HS-5 (cell line): ENCODE results near the gene BST2.
A peak's percentile ranks its signal among the peaks of the same experiment; 100 is the strongest.

Source experiments
- DNase-seq: peaks from one replicate; pipeline ENCODE4 v3.0.0-alpha.2; 2012; ENCODE audit warnings: low read depth

BST2 gene

DNA sequence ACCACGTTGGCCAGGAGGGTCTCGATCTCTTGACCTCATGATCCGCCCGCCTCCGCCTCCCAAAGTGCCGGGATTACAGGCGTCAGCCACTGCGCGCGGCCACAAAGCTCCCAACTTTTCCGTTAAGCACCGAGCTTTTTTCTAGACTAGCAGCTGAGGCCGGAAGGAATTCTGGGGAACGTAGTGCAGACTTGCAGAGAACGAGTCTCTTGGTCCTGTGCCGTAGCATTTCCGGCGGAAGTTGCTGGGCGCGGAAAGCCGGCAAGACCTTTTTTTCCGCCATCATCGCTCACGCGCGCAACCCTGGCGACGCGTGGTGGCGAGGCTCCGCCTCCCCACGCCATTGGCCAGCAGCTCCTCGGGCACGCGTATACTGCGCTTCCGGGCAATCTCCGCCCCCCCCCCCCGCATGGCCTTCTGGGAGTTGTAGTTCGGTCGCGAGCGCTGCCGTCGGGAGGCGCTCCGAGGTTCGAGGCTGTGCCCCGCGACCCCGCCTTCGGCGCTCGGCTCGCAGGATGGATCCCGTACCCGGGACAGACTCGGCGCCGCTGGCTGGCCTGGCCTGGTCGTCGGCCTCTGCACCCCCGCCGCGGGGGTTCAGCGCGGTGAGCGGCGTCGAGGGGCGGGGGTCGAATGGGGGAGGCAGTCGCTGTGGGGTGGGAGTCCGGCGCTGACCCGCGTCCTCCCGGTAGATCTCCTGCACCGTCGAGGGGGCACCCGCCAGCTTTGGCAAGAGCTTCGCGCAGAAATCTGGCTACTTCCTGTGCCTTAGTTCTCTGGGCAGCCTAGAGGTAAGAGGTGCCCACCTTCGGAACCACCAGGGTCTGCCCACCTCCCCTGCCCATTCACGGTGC is 14.4 kb upstream of the BST2 start, which contains the start of gene MVB12A:
Gene MVB12A, plus strand, starts transcription at position 427 of the 854 bp plus-strand sequence. Its CDS starts 89 bp downstream, at position 516.
- DNase-seq, result peak; percentile 94

DNA sequence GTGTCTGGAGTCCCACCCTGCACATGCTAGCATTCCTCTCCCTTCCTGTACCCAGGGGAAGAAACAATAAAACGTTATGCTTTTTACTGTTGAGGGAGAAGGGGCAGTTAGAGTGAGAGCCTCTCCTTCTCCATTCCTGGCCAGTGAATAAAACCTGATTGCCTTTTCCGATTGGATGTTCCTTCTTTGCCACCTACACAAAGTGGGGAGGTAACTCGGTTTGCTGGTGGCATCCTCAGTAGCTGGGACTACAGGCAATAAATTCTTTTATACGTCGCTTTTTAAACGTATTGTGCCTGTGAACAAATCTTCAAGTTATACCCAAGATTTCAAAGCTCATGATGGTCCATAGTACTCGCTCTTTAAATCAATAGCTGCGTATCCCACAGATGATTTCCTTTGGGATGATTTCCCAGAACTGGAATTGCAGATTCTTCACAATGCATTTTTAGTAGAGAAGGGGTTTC is 13.8 kb upstream of the BST2 start:
- no peak for DNase-seq

DNA sequence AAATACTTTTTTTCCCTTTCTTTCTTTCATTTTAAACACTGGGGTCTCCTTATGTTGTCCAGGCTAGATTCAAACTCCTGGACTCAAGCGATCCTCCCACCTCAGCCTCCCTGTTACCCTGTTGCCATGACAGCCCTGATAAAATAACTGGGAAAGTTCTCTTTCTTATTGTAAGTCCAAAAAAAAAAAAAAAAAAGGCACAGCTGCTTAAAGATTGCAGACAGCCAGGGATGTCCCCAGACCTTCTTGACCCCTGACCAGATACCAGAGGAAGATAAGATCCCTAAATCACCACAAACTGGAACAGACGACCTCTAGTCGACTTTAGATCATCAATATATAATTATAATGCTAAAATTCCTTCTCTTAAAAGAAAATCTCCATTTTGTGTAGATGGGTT is 13.3 kb upstream of the BST2 start:
- no peak for DNase-seq

DNA sequence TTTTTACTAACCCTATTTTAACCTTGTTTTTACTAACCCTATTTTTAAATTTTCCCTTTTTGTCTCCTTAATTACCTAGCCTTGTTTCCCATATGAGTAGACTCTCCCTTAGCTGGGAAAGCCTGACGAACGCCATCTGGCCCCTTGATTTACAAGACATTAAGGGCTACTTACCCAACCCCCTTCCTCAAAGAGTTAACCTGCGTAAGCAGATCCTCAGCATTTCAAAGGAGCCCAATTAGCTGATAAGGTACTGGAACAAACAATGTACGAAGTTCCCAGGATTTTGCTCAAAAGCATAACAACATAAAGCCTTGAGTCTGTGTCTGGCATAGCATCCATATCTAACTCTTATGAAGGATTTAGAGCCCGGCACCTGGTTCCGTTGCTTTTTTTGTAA is 9.7 kb upstream of the BST2 start:
- no peak for DNase-seq

DNA sequence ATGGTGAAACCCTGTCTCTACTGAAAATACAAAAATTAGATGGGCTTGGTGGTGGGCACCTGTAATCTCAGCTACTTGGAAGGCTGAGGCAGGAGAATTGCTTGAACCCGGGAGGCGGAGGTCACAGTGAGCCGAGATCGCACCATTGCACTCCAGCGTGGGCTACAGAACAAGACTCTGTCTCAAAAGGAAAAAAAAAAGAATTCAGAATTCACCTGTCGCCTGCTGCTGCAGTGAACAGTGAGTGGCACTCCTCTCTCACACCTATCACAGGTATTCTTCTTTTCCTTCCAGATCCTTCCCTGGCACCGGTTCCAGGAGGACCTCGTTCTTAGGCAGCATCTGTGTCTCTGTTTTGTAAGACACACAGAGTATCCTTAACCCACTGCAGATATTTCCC is 8.7 kb upstream of the BST2 start:
- no peak for DNase-seq

DNA sequence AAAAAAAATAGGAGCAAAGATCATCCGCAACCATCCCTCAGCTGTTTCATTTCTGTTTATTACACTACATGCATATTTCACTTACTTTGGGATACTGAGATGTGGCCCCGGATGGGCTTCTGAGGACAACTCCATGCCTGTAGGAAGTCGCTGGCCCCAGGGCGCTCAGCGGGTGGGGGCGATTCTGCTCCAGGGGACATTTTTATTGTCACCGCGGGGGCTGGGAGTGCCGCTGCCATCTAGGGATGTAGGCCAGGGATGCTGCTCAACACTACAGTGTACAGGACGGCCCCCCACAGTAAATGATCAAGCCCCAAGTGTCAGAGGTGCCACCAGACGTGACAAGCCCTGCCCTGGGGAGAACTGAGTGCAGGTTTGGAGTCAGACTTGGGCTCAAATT is 6.4 kb upstream of the BST2 start:
- no peak for DNase-seq

DNA sequence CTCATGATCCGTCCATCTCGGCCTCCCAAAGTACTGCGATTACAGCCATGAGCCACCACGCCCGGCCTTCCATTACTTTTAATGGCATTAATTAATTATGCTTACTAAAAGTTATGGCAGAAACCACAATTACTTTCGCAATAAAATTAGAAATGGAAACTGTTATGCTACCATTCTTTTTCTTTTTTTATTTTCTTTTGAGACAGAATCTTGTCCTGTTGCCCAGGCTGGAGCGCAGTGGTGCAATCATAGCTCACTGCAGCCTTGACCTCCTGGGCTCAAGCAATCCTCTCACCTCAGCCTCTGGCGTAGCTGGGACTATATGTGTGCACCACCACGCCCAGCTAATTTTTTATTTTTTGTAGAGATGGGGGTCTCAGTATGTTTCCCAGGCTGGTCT is 4.6 kb upstream of the BST2 start:
- DNase-seq, result no peak

DNA sequence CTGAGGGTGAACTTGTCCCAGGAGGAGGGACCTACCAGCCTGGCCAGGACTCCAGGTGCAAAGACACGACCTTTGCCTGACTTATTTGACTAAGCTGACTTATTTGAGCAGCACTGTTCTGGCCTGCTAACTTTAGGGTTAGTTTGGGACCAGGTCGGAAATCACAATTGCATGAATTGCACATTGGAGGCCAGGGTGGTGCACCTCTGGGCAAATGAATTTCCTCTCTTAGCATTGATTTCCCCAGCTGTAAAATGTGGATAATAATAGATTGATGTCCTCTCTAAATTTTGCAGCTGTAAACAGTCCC is 1.4 kb upstream of the BST2 start:
- DNase-seq, result no peak

DNA sequence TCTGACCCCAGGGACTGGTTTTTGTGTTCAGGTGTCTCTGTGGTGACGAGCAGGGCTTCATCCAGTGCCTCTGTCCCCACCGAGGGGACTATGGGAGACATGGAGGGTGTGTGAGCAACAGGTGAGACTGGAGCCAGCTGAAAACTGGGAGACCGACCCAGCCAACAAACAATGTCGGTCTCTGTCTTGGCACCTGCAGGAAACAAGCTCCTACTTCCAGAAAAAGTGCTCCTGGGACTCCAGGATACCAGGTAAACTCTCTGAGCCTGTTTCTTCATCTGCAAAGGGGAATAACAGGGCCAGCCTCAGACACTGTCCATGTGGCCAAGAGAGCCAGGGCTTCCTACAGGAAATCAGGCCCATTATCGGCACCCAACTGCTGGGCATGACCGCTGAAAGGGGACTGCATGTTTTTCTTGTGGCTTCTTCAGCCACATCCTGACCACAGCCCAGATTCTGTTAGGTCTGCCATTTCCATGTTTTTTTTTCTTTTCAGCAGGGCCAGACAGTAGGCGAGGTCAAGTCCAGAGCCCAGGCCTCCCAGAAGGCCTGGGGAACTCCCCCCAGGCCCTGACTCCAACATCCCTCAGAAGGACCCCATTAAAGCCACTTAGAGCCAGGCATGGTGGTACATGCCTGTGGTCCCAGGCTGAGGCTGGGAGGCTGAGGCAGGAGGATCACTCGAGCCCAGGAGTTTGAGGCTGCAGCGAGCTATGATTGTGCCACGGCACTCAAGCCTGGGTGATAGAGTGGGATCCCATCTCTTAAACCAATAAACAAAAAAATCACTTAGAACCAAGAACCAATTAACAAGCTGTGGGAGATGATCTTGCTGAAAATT is 836 bp upstream of the BST2 start:
- no peak for DNase-seq

DNA sequence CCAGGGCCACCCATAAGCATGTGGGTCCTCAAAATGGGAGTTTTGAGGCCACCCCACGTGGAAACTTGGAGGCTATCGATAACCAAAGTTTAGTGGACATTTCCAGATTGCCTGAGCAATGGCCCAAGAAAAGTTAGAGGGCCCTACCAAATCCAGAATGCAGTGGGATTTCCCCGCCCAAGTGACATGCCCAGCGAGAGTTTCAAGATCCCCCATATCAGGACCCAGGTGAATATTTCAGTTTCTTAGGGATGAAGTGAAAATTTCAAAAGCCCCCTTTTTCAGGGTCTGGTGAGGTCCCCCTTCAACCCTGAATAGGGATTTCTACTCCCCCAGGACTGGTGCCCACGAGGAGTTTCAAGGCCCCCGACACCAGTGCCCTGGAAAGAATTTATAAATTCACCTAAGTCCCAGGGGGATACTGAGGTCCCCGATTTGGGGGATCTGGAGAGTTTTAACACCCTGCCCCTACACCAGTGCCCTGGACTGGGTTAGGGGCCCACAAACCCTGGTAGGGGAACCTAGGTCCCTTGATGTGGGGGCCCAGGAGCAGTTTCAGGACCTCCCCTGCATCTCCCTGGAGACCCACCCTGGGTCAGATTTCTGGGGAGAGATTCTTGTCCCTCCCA is 695 bp downstream of the BST2 start:
- no peak for DNase-seq

DNA sequence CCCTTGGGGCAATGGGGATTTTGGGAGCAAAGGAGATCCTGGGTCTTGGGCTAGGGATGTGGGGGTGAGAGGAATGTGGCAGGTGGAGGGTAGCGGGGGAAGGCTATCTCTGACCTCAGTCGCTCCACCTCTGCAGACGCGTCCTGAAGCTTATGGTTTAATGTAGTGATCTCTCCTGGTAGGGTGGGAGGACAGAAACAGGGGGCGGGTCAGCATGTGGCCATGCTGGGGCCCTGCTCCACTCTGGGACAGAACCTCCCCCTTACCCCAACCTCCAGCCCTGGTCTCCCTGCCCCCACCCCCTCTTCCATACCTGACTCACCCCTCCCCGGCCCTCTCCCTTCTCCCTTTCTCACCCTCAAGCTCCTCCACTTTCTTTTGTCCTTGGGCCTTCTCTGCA is 1.4 kb downstream of the BST2 start:
- no peak for DNase-seq

DNA sequence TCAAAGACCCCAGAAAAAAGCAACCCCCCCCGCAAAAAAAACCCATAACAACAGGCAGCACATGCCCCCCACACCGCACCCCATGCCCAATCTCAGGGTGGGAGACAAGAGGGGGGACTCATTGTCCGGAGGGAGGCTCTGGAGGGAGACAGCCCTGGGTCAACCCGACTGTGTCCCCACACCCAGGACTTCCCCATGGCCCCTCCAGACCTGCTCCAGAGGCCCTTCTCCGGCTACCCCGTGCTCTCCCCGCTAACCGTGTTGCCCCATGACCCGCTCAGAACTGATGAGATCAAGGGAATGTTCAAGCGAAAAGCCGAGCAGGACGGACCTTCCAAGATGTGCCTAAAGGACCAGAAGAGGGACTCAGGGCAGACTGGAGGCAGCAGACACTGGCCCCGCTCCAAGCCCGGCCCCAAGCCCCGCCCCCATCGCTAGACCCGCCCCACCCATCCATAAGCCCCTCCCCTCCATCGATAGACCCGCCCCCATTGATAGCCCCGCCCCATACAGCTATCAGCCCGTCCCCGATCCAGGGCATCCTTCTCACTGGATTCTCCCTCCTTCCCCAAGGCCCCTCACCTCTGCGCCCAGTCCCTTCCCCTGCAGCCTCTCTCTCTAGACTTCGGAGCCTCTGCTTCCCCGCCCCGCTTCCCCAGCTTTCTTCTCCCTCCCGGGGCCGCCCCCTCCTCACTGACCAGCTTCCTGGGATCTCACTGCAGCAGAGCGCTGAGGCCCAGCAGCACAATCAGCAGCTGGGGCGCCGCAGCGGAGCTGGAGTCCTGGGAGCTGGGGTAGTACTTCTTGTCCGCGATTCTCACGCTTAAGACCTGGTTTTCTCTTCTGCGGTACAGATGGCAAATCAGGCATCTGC is 2.2 kb downstream of the BST2 start:
- no peak for DNase-seq

DNA sequence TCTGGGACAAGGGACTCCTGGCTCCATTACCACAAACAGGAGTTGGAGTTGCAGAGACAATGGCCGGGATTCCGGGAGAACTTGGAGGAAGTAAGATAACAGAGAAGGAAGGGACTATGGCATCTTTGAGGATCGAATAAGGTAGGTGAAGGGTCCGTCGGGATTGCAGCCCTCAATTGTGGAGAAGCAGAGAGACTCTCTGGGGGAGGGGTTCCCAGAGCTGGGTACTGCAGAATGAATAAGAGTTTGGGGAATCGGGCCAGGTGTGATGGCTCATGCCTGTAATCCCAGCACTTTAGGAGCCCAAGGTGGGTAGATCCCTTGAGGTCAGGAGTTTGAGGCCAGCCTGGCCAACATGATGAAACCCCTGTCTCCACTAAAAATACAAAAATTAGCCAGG is 3.8 kb downstream of the BST2 start:
- no peak for DNase-seq

DNA sequence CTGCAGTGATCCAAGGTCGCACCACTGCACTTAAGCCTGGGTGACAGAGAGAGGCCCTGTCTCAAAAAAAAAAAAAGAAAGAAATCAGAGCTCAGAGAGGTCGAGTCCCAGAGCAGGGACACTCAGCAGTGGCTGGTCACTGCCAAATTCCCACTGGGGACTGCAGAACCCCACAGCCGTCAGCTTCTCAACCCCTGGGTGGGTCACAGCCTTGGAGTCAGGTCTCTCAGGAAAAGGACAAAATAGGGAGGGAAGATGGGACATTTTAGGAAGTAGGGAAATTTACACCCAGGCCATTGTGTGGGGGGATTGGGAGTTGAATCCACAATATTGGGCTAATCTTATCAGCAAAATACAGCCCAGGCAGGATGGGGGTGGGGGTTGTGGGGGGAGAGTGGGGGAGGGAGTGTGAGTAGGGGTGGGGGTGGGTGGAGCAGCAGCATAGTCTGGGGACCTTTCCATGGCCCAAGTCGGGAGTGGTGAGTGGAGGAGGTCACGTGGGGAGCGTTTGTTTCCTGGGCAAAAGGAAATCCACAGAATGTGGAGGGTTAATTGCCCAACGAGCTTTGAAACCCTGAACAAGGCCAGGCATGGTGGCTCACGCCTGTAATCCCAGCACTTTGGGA is 6.4 kb downstream of the BST2 start:
- DNase-seq, result no peak

DNA sequence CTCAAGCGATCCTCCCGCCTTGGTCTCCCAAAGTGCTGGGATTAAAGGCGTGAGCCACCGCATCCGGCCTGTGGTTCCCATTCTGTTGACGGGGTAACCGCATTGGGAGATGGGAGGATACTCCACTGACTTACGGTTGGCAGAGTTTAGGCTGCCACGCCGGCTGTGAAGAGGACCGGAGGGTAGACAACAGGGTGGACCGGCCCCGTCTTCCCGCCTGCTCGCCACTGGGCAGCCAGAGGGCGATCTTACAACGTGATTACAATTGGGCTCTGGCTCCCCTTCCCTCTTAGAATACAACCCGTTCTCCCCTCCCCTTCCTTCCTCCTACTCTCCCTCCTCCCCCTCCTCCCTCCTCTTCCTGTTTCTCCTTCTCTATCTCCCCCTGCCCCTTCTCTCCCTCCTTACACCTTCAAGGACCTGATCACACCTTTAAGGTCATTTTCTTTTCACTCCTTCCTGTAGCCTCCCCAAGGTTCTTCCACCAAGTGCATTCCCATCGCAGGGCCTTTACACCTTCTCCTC is 10.5 kb downstream of the BST2 start:
- no peak for DNase-seq

DNA sequence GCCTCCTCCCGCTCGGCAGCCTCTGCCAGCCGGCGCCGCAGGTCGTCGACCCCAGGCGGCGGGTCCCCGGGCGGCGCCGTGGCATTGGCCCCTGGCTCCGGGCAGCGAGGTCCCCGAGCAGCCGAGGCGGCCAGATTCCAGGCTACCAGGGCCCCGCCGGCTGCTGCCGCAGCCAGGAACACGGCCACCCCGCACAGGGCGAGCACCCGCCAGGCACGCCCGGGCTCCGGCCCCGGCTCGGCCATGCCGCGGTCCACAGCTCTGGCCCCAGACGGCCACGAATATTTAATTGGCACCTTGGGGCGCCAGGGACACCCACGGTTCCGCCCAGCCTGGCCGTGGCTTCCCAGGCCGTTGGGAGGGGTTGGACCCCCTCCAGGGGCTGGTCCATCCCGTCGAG is 11.5 kb downstream of the BST2 start, which contains the start of gene CCDC194:
Gene CCDC194, minus strand, starts transcription at position 283 of the 400 bp plus-strand sequence. Its CDS starts 38 bp downstream, at position 245.
- no peak for DNase-seq

DNA sequence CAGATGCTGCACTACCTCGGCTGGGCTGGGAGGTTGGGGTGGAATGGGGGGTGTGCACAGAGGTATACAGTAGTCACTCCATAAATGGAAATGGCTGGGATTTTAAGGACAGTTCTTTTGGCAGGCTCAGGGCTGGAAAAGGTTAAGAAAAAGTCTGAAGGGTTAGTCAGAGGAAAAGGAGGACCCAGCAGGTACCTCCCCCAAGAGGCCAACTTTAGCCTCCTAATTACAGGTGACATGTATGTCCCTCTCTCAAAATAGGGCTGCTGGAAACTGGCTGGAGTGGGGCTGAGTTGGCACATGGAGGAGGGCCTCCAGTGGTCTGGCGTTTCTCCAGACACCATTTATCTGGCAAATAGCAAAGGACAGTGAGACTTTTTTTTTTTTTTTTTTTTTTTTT is 12.4 kb downstream of the BST2 start:
- no peak for DNase-seq

DNA sequence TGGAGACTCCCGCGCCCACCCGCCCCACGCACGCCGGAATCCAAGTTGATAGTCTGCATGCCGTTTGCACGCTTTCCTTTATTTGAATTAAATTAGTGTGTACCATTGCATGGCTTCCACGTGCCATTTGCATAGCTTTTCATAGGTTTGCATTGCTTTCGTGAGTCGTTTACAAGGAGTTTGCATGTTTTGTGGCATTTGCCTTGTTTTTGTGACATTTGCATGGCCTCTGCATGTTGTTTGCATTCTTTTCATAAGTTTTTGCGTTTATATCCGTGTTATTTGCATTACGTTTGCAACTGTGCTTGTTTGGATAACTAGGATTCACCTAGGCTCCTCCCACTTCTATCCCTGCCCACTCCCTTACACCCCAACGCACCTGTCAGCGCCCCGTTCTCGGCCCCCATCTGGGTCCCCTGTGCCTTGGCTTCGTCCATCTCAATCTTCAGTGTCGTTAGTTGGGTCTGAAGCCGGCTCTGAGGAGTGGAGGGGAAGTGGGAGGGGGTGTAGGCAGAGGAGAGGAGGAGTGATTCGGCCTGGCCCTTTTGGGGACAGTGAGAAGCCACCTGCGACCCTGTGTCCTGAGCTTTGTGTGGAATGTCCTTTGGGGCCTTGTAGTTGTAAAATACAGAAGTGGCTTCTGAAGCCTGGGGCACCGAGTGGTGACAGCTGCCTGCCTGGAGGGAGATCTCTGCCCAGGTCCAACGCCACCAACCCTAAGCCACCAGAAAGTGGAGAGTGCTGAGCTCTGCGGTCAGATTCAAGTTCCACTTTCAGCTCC is 13.9 kb downstream of the BST2 start:
- no peak for DNase-seq

DNA sequence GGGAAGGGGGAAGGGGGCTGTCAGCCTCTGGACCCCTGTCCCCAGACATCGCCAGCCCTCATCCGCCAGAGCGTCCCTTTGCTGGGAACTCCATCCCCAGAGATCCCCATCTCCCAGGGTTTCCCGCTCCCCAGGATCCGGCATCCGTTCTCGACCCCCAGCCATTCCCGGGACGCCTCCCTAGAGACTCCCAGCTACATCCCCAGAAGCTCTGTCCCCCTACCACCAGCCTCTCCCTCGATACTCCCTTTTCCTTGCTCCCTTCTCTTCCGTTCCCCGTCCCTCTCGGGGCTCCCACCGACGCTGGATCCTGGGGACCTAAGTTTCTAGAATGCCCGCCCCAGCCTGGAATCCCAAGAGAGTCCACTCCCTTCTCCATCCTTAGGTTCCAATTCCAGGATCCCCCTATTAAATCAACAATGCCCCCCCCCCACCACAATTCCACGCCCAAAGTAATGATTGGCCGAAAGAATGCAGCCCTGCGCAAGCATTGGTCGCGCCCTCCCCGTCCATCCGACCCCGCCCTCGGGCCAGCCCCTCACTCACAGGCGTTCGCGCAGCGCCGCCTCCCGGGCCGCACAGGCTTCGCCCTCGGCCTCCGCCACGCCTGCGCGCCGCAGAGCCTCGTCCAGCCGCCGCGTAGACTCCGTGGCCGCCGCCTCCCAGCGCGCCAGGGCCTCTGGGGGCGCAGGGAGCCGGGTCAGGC is 14.6 kb downstream of the BST2 start:
- DNase-seq, result peak; percentile 44
